Stimulated activated CD8-positive, alpha-beta memory T cell treated with anti-CD3 and anti-CD28 coated beads, Interleukin-7, amount 100 ng/mL, for 4 hours (primary cell): ENCODE measurements around the gene TSPAN14.

Experiments
- DNase-seq, 2 donors: peaks; one replicate each; pipeline ENCODE4 v3.0.0-alpha.2; 2020; ENCODE audit warnings: low read depth in 2 of 2

The TSPAN14 gene

GRCh38 chr10:80454513-80455460 is 677 bp downstream of the TSPAN14 start:
- peak in 1 of 2 donors; percentile 25 for DNase-seq

- no peak for DNase-seq
Measured at GRCh38 chr10:80455461-80456349, 1.6 kb downstream of the TSPAN14 start.

- DNase-seq: no peak
Measured at GRCh38 chr10:80457554-80458262, 3.6 kb downstream of the TSPAN14 start.

- no peak for DNase-seq
Measured at GRCh38 chr10:80458263-80458625, 4.1 kb downstream of the TSPAN14 start.

- DNase-seq: no peak
Measured at GRCh38 chr10:80458638-80459037, 4.5 kb downstream of the TSPAN14 start.

GRCh38 chr10:80459047-80459865 is 5.1 kb downstream of the TSPAN14 start:
- peak in 1 of 2 donors; percentile 64 for DNase-seq

- DNase-seq: no peak
Measured at GRCh38 chr10:80460399-80461207, 6.5 kb downstream of the TSPAN14 start.

GRCh38 chr10:80461208-80462183 is 7.4 kb downstream of the TSPAN14 start:
- DNase-seq: no peak

- DNase-seq: no peak
Measured at GRCh38 chr10:80462299-80462980, 8.3 kb downstream of the TSPAN14 start.

GRCh38 chr10:80462981-80463741 is 9.1 kb downstream of the TSPAN14 start:
- no peak for DNase-seq

GRCh38 chr10:80463868-80464267 is 9.8 kb downstream of the TSPAN14 start:
- DNase-seq: no peak

- DNase-seq: peak in 1 of 2 donors; percentile 23
Measured at GRCh38 chr10:80464557-80465450, 10.7 kb downstream of the TSPAN14 start.

- no peak for DNase-seq
Measured at GRCh38 chr10:80465451-80465835, 11.3 kb downstream of the TSPAN14 start.

GRCh38 chr10:80465839-80466590 is 11.9 kb downstream of the TSPAN14 start:
- DNase-seq: peak in 1 of 2 donors; percentile 31

GRCh38 chr10:80466724-80467326 is 12.7 kb downstream of the TSPAN14 start:
- no peak for DNase-seq
